ENCODE data around the gene CAPZB. TPM values are rescaled to one million over a fixed set of nuclear protein-coding genes. Genes with fewer than 3 reads are reported as not detected.

CAPZB gene
- total RNA-seq, 2 experiments from 2014 or later = 492 to 518 TPM

DNA sequence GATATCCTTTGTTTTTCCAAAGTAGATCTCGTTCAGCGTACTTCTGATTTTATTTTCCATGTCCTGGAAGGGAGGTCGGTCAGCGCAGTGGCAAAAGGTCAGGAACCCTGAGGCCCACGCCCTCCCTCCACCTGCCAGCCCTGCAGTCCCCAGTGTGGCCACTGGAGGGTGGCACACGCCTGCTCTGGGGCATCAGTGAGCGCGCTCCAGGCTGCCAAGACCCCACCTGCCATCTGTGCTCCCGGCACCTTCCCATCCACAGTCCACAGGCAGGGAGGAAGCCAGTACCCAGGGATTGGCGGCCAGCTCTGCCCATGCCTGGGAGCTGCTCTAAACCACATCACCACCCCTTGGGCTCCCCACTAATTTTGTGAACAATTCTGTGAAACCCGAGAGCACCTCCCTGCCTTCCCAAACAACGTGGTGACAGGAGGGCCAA, 140.9 kb downstream of the CAPZB start:
- CTCF ChIA-PET = interaction anchor here (0.7 to 4.2 kb wide), 8 partner anchors 23 to 317 kb away, joined by 3 to 19 read pairs (median 4); no protein-coding TSS in a partner anchor
- no peaks in the 10 kb centered on the region for H3K27me3 Mint-ChIP-seq (ENCODE audit: low read depth)
- H3K4me1 Mint-ChIP-seq (ENCODE audit: low read depth) = no peaks in the 10 kb centered on the region
- H3K36me3 Mint-ChIP-seq (ENCODE audit: low read depth) = peaks cover 39% of the 10 kb centered on the region
- POLR2A ChIA-PET = interaction anchor here (0.9 kb wide), 1 partner anchor 299 kb away, joined by 3 read pairs; the partner anchor contains the start of gene NBL1
- no peak overlapping the region for H3K4me3 Mint-ChIP-seq
- DNase-seq = peak; percentile 45
- ATAC-seq = peak; percentile 56
- H3K9me3 Mint-ChIP-seq (ENCODE audit: insufficient read depth) = no peaks in the 10 kb centered on the region
- no peak overlapping the region for H3K27ac Mint-ChIP-seq

DNA sequence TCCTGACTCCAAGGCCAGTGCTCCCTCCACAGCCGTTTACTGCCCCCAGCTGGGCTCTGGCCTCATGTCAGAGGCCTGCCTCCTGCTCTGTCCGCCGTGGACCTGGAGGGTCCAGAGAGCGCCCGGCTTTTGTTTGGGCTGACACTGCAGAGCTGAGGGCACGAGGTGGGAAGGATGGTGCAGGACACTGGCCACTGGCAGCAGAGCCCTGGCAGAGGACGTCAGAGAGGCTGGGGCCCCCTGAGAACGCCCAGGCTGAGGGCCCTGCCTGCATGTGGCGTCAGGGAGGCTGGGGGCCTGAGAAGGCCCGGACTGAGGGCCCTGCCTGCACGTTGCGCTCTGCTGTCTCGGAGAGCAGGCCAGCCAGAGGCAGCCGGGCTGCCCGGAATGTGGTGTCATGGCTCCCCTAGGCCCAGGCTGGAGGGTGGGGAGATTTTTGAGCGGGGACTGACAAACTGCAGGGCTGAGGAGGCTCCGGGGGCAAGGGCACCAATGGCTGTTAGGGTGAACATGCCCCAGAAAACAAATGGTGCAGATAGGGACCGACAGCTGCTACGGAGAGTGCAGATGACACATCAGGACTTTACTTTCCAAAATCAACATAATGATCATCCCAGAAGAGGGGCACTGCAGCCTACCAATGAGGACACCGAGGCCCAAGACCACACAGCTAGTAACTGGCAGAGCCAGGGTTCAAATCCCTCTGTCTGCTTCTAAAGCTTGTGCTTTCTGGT, 141.6 kb downstream of the CAPZB start:
- ATAC-seq (no peak), DNase-seq (no peak)
- no peaks in the 10 kb centered on the region for H3K4me1 Mint-ChIP-seq (ENCODE audit: low read depth)
- CTCF ChIA-PET = interaction anchor here (0.7 to 4.2 kb wide), 8 partner anchors 23 to 318 kb away, joined by 3 to 19 read pairs (median 4); no protein-coding TSS in a partner anchor
- H3K27ac Mint-ChIP-seq = no peak overlapping the region
- H3K27me3 Mint-ChIP-seq (ENCODE audit: low read depth) = no peaks in the 10 kb centered on the region
- no peak overlapping the region for H3K4me3 Mint-ChIP-seq
- POLR2A ChIA-PET = interaction anchor here (0.9 kb wide), 1 partner anchor 300 kb away, joined by 3 read pairs; the partner anchor contains the start of gene NBL1
- no peaks in the 10 kb centered on the region for H3K9me3 Mint-ChIP-seq (ENCODE audit: insufficient read depth)
- H3K36me3 Mint-ChIP-seq (ENCODE audit: low read depth) = peaks cover 41% of the 10 kb centered on the region

DNA sequence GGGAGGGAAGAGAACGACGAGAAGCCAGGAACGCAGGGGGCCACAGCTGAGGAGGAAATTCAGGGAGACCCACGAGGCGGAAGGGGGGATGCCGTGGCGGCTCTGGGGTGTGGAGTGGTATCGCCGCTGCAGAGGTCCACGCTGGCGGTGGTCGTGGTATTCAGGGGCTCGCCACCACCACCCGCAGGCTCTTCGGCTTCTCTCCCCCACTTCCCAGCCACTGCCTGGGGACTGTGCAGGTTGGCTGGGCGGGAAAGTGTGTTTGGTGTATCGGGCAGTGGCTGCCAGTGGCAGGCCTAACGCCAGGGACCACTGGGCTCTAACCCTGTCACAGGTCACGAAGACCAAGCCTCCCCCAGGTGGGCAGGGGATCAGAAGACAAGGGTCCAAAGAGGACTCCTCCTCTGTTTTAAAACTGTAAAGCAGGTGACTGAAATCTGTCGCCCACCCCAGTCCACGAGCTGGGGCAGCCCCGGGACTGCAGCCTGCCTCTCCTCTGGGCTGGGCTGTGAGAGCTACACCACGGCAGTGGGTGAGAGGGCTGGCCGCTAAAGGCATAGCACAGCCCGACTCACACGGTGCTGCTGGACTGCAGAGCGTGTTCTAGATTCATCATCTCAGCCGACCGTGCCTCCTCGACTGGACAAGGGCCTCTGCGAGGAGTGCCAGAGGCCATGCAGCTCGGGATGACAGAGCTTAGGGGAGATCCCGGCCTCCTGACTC, 142.3 kb downstream of the CAPZB start:
- H3K27ac Mint-ChIP-seq = peak overlapping the region; percentile 43

DNA sequence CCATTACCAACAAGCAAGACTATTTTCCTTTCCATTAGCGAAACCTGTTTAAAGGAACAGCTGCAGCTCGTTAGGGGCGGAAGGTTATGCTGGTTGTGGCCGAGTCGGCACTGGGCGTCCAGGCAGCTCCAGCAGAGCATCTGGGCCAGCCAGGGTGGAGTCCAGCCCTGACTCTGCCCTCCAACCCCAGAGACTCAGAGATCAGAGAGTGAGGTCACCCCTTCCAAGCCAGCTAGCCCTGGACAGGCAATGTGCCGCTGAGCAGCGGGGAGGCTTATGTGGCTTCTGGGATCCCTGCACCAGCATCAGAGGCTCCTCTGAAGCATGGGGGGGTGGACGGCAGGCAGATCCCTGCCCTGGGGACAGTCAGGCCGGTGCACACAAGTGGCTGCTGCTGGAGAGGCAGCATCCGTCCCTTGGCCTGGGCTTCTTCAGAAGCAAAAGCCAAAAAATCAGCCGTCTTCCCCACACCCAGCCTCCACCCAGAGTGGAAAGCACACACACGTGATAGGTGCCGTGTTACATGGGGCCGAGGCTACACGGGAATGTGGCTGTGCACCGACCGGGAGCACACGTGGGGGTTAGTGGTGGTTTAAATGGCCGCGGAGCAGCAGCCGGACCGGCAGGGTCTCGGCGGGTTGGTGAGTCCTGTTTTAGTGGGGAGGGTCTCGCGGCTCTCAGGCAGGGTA, 143.1 kb downstream of the CAPZB start:
- POLR2A ChIA-PET = no interaction called here
- H3K27me3 Mint-ChIP-seq (ENCODE audit: low read depth) = no peaks in the 10 kb centered on the region
- H3K9me3 Mint-ChIP-seq (ENCODE audit: insufficient read depth) = no peaks in the 10 kb centered on the region
- no peak for ATAC-seq
- H3K4me3 Mint-ChIP-seq = no peak overlapping the region
- H3K36me3 Mint-ChIP-seq (ENCODE audit: low read depth) = peaks cover 48% of the 10 kb centered on the region
- CTCF ChIA-PET = interaction anchor here (0.6 to 1.8 kb wide), 6 partner anchors 10 to 319 kb away, joined by 3 to 6 read pairs (median 4); no protein-coding TSS in a partner anchor
- no peak for DNase-seq
- peak overlapping the region; percentile 43 for H3K27ac Mint-ChIP-seq
- H3K4me1 Mint-ChIP-seq (ENCODE audit: low read depth) = peaks cover 1% of the 10 kb centered on the region

More for the DNA sequence above, 142.3 kb downstream of the CAPZB start:
- DNase-seq (no peak), ATAC-seq (no peak)
- H3K36me3 Mint-ChIP-seq (ENCODE audit: low read depth) = peaks cover 45% of the 10 kb centered on the region
- ChIA-PET POLR2A (no interaction called here), CTCF (interaction anchor here (0.8 to 4.2 kb wide), 5 partner anchors 24 to 319 kb away, joined by 3 to 19 read pairs (median 5); no protein-coding TSS in a partner anchor)
- H3K4me3 Mint-ChIP-seq = no peak overlapping the region
- no peaks in the 10 kb centered on the region for H3K9me3 Mint-ChIP-seq (ENCODE audit: insufficient read depth)
- no peaks in the 10 kb centered on the region for H3K27me3 Mint-ChIP-seq (ENCODE audit: low read depth)
- no peaks in the 10 kb centered on the region for H3K4me1 Mint-ChIP-seq (ENCODE audit: low read depth)

DNA sequence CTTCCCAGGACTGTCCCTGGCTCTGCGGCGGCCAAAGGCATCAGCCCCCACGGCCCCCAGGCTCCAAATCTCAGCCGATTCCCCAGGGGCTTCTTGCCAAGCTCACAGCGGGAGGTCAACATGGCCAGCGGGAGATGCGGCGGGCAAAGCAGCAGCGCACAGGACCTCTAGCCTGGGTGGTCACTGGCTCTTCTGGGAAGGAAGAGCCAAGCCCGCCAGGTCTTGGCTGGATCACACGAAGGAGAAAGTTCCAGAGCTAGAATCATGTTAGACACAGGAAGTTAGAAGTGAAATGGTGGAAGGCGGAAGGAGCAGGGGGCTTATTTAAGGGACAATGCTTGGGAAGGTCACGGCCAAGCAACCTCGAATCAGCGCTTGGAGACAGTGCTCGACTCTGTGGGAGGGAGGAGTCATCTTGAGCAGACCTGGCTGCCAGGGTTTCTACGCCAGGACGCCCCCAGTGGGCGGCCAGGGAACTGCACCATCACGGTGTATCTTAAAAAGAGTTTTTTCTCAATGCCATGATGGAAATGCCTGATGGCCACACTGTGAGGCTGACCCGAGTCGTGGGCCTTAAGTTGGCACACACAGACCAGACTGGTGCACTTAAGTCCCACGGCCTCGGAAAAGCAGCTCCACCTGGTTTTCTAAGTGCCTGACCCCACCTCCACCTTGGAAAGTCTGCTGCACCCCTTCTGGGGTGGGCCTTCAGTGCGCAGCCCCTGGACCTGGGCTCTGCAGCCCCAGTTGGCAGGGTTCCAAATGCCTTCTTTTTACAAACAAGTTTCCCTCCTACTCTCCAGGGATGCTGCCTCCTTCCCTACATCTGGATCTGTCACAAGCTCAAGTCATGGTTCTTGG, 143.9 kb downstream of the CAPZB start:
- Mint-ChIP-seq H3K4me3 (no peak overlapping the region), H3K27ac (peak overlapping the region; percentile 28), H3K36me3 (ENCODE audit: low read depth) (peaks cover 51% of the 10 kb centered on the region), H3K9me3 (ENCODE audit: insufficient read depth) (no peaks in the 10 kb centered on the region), H3K27me3 (ENCODE audit: low read depth) (no peaks in the 10 kb centered on the region), H3K4me1 (ENCODE audit: low read depth) (peaks cover 1% of the 10 kb centered on the region)
- CTCF ChIA-PET = interaction anchor here (0.6 to 1.8 kb wide), 7 partner anchors 10 to 320 kb away, joined by 3 to 6 read pairs (median 4); partner anchors contain the start of gene NBL1
- DNase-seq (peak; percentile 80), ATAC-seq (peak; percentile 66)
- POLR2A ChIA-PET = no interaction called here

DNA sequence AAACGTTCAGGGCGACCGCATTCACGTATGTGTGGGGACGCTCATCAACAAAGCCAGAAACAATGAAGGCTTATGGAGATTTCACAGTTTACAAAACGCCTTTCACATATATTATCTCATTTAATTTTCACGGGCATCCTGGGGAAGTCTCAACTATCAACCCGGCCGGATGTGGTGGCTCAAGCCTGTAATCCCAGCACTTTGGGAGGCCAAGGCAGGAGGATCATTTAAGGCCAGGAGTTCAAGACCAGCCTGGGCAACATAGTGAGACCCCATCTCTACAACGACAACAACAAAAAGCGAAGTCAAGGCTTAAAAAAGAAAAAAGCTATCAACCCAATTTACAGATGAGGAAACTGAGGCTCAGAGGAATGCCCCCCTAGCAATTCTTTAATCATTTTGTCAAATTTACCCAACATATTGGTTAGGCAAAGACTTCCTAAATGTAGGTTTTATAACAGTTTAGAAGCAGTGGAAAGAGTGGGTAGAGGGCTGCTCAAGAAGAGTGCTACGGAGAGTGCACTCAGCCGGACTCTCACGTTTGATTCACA, 144.9 kb downstream of the CAPZB start:
- Mint-ChIP-seq H3K27me3 (ENCODE audit: low read depth) (no peaks in the 10 kb centered on the region), H3K36me3 (ENCODE audit: low read depth) (peaks cover 49% of the 10 kb centered on the region), H3K4me1 (ENCODE audit: low read depth) (peaks cover 1% of the 10 kb centered on the region), H3K4me3 (no peak overlapping the region), H3K9me3 (ENCODE audit: insufficient read depth) (no peaks in the 10 kb centered on the region), H3K27ac (no peak overlapping the region)
- CTCF ChIA-PET = interaction anchor here (1.5 to 1.8 kb wide), 2 partner anchors 36 to 321 kb away, joined by 4 to 6 read pairs; no protein-coding TSS in a partner anchor
- ATAC-seq (no peak), DNase-seq (no peak)
- POLR2A ChIA-PET = no interaction called here

DNA sequence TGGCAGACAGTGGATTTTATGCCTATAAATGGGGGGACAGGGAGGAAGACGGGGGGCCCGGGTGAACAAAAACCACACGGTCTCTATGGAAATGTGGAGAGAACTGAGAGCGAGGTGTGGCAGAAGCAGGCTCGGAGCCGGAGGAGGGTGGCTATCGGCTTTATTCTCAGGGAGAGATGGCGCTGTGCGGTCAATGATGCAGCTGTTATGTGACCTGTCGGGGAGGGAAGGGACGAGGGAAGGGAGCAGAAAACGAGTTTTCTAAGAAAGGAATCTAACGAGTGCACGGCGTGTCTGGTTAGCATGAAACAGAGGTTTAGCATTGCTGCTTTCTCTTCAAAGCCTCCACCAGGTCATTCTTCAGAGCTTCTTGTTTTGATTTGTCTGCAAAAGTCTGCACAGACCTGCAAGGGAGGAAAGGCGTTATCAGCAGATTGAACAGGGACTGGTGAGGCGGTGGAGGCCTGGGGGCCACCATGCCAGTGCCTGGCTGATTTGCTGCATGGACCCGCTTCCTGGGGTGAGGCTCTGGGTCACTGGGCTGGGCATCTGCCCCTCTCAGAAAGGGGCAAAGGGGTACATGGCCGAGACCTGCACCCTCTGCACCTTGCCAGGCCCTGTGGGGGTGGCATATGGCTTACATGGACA, 146.0 kb downstream of the CAPZB start:
- DNase-seq = no peak
- Mint-ChIP-seq H3K4me3 (no peak overlapping the region), H3K36me3 (ENCODE audit: low read depth) (peaks cover 45% of the 10 kb centered on the region), H3K9me3 (ENCODE audit: insufficient read depth) (no peaks in the 10 kb centered on the region), H3K4me1 (ENCODE audit: low read depth) (peaks cover 1% of the 10 kb centered on the region), H3K27me3 (ENCODE audit: low read depth) (no peaks in the 10 kb centered on the region), H3K27ac (no peak overlapping the region)
- CTCF ChIA-PET = interaction anchor here (0.6 kb wide), 1 partner anchor 157 kb away, joined by 4 read pairs; no protein-coding TSS in a partner anchor
- POLR2A ChIA-PET = no interaction called here
- no peak for ATAC-seq

DNA sequence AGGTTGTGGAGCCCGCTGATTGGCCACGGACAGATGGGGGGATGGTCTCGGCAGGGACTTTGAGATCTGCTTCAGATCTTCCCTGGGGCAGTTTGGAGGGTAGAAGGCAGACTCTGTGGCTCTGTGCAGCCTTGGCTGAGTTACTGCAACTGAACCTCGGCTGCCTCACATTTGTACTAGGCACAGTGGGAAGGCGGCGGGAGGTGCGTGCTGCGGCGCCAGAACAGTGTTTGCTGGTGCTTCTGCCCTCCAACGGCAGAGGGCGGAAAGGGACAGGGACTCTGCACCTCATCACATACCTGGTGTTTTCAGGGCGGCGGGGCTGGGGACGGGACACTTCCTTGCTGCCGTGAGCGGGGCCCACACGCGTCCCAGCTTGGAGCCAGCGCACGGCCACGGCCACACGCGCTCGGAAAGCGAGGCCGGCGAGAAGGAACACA, 147.0 kb downstream of the CAPZB start:
- no peaks in the 10 kb centered on the region for H3K9me3 Mint-ChIP-seq (ENCODE audit: insufficient read depth)

DNA sequence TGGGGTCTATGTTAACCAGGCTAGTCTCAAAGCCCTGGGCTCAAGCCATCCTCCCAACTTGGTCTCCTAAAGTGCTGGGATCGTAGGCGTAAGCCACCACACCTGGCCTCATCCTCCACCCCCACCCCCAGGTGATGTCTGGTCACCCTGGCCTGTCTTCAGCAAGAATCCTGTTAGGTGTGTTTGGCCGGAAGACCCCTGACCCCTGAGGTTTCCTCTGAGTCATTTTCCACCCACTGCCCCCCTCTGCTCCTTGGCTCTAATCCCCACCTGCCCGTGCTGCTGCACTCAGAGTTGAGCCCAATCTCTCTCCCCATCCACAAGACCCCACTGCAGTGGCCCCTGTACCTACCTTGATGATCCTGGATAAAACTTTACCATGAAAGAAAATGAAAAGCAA, 148.1 kb downstream of the CAPZB start:
- CTCF ChIA-PET = no interaction called here
- ATAC-seq (no peak), DNase-seq (no peak)
- Mint-ChIP-seq H3K36me3 (ENCODE audit: low read depth) (peaks cover 35% of the 10 kb centered on the region), H3K4me1 (ENCODE audit: low read depth) (peaks cover 1% of the 10 kb centered on the region), H3K27ac (no peak overlapping the region), H3K9me3 (ENCODE audit: insufficient read depth) (no peaks in the 10 kb centered on the region), H3K27me3 (ENCODE audit: low read depth) (no peaks in the 10 kb centered on the region), H3K4me3 (no peak overlapping the region)
- POLR2A ChIA-PET = no interaction called here

More for the DNA sequence above, 147.0 kb downstream of the CAPZB start:
- Mint-ChIP-seq H3K27me3 (ENCODE audit: low read depth) (no peaks in the 10 kb centered on the region), H3K4me3 (no peak overlapping the region), H3K4me1 (ENCODE audit: low read depth) (peaks cover 1% of the 10 kb centered on the region), H3K36me3 (ENCODE audit: low read depth) (peaks cover 41% of the 10 kb centered on the region), H3K27ac (no peak overlapping the region)
- CTCF ChIA-PET = no interaction called here
- no peak for ATAC-seq
- POLR2A ChIA-PET = no interaction called here
- no peak for DNase-seq

DNA sequence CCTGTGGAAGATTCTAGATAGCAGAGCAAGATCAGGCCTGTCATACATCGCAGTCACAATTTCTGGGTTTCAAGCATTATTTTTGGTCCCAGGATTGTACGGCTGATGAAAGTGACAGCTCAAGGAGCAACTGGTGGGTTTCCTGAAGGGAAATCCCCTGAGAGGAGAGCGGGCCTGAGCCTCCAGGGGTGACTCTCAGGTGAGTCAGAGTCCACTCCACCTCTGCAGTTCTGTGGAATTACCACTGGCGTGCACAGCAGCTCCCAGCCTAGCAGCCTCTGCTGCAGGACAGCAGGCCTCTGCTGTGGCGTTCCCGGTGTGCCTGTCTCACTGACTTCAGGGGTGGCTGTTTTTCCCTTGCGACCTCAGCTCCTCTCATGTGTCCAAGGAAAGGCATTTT, 148.8 kb downstream of the CAPZB start:
- CTCF ChIA-PET = no interaction called here
- POLR2A ChIA-PET = no interaction called here
- no peak overlapping the region for H3K27ac Mint-ChIP-seq
- H3K9me3 Mint-ChIP-seq (ENCODE audit: insufficient read depth) = no peaks in the 10 kb centered on the region
- H3K4me1 Mint-ChIP-seq (ENCODE audit: low read depth) = peaks cover 1% of the 10 kb centered on the region
- H3K4me3 Mint-ChIP-seq = no peak overlapping the region
- peaks cover 28% of the 10 kb centered on the region for H3K36me3 Mint-ChIP-seq (ENCODE audit: low read depth)
- no peak for DNase-seq
- ATAC-seq = no peak
- no peaks in the 10 kb centered on the region for H3K27me3 Mint-ChIP-seq (ENCODE audit: low read depth)
